DMS153 treated with DMSO at 0.1 percent for 48 hours (cell line): Measurements from ENCODE around the gene FOXK2.
"Not testable (repeated sequence)": the region's sequence is repeated elsewhere in the genome, so short reads cannot be mapped to it uniquely, and the experiment has no call there.

ENCODE experiments used
- DNase-seq: peaks from one replicate; lab custom pipeline; 2025; ENCODE audit not compliant: unreplicated experiment; lab: John Stamatoyannopoulos, UW

The FOXK2 gene

GRCh38 chr17:82528484-82529265 is 9.1 kb downstream of the FOXK2 start:
- peak; percentile 69 for DNase-seq

DNA sequence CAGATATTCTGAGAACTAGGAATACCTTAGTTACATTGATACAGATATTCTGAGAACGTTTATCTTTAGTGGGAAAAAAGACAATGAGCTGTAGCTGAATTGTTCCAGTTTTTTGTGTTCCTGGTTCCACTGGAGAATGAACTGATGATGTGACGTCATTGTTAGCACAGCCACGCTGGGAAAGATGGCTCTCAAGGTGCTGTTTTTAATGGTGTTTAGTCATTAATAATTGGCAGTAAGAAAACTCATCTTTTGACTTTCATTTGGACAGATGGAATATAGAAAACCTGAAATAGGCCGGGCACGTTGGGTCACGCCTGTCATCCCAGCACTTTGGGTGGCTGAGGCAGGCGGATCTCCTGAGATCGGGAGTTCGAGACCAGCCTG is 10.4 kb downstream of the FOXK2 start:
- no peak for DNase-seq

GRCh38 chr17:82531431-82531881 is 11.9 kb downstream of the FOXK2 start:
- DNase-seq: no peak

DNA sequence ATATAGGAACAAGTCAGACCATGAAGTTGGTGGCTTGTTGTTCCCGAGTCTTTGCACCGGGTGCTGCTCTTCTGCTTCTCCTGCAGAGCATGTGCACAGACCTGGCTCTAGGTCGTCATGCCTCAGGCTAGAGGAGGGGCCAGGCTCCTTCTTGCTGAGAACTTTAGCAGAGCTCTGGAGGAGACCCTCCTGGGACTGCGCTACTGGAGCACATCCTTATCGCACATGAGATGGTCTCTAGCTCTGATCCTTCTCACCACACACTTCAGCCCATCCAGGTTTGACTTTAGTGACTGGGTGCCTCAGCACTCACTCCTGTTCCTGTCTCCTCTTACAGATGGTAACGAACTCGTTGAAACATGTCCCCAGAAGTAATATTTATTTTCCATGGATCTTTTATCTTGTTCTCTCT is 14.9 kb downstream of the FOXK2 start:
- DNase-seq: no peak

DNA sequence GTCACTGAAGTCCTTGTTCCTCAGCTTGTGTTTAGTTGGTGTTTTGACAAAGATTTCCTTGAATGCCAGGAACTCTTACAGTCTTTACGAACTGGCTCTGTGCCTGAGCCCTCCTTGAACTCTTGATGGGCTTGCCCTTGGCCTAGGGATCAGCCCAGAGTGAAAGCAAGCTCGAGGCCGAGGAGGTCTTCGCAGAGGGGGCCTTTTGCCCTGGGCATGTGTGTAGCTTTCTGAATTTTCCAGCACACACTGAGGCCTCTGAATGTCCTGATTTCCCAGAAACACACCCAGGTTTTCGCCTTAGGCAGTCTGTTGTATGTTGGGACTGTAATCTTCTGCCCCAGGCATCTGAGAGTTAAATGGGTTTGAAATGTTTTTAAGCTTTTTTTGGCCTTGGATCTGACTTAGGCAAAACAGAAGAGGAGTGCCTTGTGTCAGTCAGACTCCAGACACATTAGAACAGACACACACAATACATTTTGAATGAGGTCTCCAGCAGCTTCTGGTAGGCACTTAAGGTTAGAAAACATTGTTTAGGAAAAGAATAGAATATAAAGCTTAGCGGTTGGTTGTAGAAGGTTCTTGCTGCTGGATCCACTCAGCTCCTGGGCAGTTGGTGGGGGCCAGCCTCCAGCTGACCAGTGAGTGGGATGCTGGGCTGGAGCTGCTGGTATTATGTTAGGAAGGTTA is 17.1 kb downstream of the FOXK2 start:
- no peak for DNase-seq

- not testable (repeated sequence) for DNase-seq
Measured at GRCh38 chr17:82537228-82537627, 17.7 kb downstream of the FOXK2 start.

- DNase-seq: not testable (repeated sequence)
Measured at GRCh38 chr17:82539076-82539475, 19.5 kb downstream of the FOXK2 start.

DNA sequence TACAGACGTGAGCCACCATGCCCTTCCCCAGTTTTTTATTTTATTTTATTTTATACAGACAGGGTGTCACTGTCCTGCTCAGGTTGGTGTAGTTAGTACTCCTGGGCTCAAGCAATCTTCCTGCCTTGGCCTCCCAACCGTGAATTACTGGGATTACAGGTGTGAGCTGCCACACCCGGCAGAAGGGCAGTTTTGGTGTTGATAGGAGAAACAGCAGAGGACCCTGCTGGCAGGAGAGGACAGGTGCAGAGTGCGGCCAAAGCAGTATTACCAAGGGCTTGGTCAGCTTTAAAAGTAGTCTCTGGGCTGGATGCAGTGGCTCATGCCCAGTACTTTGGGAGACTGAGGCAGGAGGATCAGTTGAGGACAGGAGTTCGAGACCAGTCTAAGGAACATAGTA is 22.9 kb downstream of the FOXK2 start:
- no peak for DNase-seq

- DNase-seq: no peak
Measured at GRCh38 chr17:82544431-82545070, 25.0 kb downstream of the FOXK2 start.

DNA sequence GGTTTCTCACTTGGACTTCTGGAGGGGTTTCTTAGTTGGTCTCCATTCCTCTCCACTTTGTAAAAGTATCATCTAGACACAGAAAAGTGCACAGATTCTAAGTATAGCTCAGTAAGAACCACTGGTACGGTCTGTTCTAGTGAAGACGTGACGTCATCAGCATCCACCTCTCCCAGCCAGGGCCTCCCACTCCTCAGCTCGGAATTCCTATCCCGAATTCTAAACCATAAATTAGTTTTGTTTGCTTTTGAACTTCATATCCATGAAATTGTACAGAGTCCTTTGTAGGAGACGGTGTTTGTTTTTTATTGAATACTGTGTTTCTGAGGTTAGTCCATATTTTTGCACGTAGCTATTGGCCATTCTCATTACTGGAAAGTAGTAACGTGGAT is 25.5 kb downstream of the FOXK2 start:
- DNase-seq: no peak

DNA sequence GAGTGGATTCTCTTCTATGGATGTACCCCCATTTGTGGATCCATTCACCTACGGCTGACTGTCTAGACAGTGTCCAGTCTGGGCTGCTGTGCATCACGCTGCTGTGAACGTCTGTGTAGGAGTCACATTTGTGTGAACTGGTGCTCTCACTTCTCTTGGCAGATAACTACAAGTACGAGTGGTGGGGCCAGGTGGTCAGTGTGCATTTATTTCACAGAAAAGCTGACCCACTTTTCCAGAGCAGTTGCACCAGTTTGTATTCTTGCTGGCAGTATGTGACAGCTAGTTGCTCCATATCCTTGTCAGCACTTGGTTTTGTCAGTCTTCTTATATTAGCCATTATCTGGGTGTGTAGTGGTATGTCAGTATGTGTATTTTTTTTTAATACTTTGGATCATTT is 28.4 kb downstream of the FOXK2 start:
- DNase-seq: no peak

- DNase-seq: no peak
Measured at GRCh38 chr17:82548681-82549303, 29.3 kb downstream of the FOXK2 start.

DNA sequence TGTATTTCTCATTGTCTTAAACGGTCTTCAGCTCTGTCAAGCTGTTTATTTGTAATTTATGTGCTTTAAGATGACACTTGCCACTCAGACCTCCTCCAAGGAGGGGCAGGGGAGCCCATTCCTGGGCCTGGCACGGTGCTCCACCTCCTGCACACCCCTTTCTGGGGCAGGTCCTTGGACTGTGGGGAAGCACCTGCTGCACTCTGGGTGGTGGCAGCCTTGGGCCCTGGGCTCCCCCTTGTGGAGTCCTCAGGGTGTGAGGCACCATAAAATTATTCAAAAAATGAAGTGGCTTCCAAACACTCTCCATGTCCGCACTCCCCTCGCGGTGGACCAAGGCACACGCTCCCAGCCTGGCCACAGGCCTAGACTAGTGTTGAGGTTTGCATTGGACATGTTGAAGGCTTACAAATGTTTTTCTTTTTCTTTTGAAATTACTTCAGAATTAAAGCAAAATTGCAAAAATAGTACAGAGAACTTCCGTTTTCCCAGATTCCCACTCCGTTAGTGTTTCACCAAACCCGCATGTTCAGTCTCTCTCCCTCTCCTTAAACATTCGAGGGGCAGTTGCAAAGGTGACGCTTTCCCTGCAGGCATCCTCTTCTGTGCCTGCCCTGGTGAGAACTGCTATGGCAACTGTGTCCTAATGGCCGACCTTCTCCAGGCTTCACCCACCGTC is 32.4 kb downstream of the FOXK2 start:
- DNase-seq: no peak

DNA sequence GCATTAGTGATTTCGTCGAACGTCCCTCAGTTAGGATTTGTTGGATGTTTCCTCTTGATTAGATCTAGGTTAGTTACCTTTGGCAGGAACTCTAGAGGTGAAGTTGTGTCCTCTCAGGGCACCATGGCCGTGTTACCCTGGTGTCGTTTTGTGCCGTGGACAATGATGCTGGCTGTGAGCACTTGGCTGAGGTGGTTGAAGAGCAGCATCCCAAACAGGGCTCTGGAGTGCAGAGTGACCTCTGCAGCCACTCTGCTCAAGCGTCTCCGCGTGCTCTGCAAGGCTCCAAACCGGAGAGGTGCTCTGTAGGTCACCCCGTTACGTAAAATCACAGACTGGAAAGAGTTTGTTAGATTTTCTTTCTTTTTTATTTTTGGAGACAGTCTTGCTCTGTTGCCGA is 33.0 kb downstream of the FOXK2 start:
- no peak for DNase-seq

DNA sequence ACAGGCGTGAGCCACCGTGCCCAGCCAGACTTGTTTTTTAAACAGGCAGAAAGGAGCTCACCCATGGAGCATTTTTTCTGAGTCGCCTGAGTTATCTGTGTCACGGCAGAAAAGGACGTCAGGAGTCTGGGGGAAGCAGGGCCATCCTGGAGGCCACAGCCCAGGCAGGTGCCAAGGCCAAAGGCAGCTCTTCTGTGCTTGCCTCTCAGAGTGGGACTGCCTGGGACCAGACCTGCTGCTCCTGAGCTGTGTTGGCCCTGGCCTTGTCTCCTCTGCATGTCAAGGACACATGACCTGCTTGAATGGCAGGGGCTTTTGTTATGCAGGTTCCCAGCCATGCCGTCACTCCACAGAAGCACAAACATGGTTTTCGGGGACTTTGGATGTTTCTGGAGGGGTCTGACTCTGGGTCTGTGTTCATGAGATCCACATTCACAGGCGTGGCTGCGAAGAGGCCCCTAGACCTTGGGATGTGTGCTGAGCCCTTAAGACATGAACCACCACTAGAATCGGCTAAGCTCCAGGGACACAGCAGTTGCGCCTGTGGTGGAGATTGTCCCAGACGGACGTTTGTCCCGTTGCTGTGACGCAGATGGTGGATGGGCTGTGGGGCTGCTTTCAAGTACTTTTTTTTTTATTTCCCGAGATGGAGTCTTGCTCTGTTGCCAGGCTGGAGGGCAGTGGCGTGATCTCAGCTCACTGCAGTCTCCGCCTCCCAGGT is 33.8 kb downstream of the FOXK2 start:
- DNase-seq: no peak

GRCh38 chr17:82557510-82557909 is 38.0 kb downstream of the FOXK2 start:
- DNase-seq: not testable (repeated sequence)

GRCh38 chr17:82559566-82560251 is 40.2 kb downstream of the FOXK2 start:
- DNase-seq: peak; percentile 88

DNA sequence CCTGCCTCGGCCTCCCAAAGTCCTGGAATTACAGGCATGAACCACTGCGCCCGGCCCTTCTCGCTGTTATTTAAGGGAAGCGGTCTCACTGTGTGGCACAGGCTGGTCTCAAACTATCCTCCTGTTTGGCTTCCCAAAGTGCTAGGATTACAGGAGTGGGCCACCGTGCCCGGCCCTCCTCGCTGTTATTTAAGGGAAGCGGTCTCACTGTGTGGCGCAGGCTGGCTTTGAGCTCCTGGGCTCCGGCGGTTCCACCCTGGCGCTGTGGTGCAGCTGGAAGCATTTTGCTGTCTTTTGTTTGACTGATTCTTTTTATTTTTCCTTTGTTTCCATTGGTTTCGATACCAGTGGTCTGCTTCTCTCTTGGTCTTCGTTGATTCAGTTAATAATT is 40.7 kb downstream of the FOXK2 start:
- DNase-seq: no peak

DNA sequence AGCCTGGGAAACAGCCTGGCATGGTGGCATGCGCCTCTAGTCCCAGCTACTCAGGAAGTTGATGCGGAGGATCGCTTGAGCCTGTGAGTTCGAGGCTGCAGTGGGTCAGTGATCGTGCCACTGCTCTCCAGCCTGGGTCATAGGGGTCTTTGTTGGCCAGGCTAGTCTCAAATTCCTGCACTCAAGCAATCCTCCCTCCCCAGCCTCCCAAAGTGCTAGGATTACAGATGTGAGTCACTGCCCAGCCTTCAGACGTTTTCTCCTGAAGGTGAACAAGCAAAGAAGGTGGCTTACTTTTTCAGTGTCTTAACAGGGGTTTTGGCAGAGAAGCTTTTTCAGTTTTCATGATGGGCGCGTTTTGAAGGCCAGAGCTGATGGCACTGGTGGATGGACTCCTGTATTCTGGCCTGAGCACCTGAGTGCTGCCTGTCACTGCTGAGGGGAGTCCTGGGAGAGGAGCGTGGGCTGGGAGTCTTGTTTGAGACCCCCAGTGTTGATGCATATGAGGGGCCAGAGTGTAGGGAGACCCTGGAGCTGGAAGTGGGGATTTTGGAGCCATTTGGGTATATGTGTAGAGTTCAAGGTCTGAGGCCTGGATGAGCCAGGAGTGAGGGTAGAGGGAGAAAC is 41.4 kb downstream of the FOXK2 start:
- no peak for DNase-seq
